Stimulated activated CD4-positive, alpha-beta T cell treated with anti-CD3 and anti-CD28 coated beads, TNF-alpha, amount 100 ng/mL, for 4 hours (primary cell): ENCODE results near the gene C11orf98.
"Not testable (repeated sequence)": the region's sequence is repeated elsewhere in the genome, so short reads cannot be mapped to it uniquely, and the experiment has no call there.

Experiments used
- DNase-seq, 3 experiments: peaks; one replicate each; pipeline ENCODE4 v3.0.0-alpha.2; 2020; ENCODE audit warnings: low read depth in 3 of 3

The C11orf98 gene

DNA sequence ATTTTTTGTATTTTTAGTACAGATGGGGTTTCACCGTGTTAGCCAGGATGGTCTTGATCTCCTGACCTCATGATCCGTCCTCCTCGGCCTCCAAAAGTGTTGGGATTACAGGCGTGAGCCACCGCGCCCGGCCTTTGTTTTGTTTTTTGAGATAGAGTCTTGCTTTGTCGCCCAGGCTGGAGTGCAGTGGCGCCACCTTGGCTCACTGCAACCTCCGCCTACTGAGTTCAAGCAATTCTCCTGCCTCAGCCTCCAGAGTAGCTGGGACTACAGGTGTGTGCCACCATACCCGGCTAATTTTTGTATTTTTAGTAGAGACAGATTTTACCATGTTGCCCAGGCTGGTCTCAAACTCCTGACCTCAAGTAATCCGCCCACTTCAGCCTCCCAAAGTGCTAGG, 14.7 kb downstream of the C11orf98 start:
- DNase-seq = not testable (repeated sequence)

DNA sequence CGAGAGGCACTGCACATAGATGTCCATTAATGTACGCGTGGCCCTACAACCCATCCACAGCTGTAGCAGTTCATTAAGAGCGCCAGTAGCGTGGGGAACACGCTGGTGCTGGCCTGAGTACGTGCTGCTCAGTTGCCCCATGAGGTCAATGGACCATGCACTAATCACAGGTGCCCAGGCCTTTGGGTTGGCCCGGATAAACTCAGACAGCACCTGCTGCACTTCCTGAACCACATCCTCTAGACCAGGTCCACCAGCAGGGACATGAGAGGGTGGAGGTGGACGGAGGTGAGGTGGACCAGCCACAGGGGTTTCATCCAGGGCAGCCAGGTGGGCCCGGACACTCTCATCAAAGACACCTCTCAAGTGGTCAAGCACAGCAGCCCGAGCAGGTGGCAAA, 15.5 kb downstream of the C11orf98 start:
- no peak for DNase-seq

DNA sequence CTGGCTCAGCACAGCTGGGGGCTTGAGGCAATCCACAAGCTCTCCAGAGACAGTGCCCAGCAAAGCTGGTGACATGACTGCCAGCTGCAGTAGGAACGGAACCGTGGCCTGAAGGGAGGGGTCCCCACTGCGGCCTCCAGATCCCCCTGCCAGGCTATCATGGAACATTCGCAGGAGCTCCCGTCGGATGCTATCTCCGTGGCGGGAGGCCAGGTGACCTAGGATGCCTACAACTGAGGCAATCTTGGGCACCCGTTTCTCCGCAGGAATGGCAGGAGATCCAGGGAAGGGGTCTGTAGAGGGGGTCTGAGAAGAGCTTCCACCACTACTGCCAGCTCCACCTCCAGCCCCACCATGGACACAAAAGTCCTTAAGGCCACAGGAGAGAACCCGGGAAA, 16.0 kb downstream of the C11orf98 start:
- DNase-seq = no peak

DNA sequence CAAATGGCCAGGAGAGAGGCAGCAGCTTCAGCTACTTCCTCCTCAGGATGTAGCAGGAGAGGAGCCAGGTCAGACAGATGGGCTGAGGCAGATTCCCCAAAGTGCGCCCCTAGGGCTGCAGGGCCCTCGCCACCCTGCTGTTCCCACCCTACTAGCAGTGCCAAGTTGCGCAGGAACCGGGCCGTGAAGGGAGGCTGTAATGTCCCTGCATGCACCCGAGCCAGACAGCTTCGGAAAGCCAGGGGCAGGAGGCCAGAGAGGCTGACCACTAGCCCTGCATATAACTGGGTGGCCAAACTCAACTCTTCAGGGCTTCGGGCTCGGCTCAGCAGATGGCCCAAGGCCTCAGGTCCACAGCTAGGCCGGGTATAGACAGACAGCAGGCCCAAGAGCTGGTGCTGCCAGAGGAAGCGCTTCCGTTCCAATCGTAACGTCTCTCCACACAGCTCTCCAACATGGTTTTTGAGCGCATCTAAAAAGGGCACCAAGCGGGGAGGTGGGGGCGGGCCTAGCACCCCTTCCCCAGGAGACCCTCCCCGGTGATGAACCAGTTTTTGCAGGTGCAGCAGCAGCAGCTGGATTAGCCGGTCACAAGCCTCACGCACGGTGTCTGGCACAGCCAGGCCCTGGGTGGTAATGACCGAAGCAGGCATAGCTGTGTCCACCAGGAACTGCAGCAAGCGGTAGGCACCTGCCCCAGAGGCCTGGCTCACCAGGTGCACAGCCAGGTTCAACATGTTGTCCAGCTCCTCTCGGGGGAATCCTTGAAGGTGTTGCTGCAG, 16.6 kb downstream of the C11orf98 start:
- DNase-seq = no peak

DNA sequence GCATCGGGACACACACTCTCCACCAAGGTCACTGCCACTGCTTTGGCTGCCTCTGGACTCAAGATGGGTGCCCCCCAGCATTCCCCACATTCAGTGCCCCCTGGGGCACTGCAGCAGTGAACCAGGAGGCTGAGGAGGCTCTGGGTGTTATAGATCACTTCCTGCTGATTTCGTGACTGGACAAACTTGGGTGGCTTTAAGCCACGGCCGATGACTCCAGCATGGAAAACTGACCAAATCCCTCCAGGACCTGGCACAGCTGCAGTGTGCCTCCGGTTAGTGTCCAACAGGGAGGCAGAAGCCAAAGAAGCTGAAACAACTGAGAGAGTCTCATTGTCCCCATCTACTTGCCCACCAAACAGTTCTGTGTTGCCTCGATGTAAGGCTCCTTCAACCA, 17.4 kb downstream of the C11orf98 start:
- no peak for DNase-seq

DNA sequence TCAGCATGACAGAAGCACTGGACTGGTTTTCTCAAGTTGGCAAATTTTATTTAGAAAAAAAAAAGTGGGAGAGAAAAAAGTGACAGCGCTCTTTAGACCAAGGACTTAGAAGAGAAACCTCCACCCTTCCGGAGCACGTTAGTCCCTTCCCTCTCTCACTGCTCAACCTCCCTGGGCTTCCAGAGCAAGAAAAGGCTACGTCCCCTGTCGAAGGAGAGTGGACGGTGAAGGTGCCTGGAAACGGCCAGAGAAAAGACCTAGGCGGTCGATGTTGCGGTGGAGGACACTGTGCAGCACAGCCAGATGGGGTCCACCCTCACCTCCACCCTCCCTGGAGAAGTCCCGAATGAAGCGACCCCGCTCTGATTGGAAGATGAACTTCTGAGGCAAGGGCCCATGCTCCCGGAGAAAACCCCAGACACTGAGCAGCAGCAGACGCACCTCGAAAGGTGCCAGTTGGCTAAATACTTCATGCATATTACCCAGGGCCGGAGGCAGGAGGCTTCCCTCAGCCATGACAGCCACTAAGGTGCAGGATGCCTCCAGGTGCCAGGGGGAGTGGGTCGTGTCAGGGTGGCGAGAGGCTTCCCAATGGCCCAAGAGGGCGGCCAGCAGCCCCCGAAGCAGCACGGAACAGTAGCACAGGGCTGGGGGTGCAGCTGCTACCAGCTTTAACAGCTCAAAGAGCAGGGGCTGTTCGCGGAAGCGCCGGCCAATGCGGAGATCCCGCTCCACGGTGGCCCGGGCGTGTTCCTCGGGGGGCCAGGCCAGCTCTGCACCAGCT, 18.0 kb downstream of the C11orf98 start:
- DNase-seq = no peak

DNA sequence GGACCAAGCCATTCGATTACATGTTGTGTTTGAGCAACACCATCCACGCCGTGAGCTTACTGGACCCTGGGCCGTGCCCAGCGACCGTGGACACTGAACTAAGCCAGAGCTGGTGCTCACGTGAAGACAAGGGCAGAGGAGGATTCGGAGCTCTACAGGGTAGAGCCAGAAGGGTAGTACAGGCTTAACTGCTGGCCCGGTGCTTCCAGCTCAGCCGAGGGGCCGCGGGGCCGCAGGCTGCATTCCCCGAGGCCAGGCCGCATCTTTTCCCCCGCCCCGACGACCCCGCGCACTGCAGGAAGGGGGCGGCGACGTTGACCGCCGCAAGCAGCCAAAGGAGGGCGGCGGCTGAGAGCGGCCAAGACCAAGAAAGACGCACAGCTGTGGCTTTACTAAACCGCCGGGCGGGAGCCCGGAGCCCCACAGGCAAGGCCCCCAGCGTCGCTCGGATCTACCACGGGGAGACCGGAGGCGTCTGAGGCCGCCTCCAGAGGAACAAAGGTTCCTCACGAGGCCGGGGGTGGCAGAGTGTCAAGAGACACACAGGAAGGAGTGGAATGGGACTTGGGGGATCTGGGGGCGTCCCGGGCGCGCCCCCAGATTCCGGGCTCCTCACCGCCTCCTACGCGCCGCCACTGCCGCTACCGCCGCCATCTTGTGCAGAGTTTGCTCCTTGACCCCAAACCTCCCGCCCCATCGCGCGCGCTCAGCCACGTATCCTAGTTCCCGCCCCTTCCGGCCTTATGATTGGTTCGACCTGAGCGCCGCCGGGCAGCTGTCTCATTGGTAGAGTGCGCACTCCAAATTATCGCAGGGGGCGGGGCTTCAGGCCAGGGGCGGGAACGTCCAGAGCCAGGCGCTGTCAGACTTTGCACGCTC, 18.8 kb downstream of the C11orf98 start, which contains the start of gene GANAB:
Gene GANAB, minus strand, starts transcription at position 668 of the 879 bp plus-strand sequence. Its CDS starts 14 bp downstream, at position 654.
- peak; percentile 98 to 99 (median 99) for DNase-seq

DNA sequence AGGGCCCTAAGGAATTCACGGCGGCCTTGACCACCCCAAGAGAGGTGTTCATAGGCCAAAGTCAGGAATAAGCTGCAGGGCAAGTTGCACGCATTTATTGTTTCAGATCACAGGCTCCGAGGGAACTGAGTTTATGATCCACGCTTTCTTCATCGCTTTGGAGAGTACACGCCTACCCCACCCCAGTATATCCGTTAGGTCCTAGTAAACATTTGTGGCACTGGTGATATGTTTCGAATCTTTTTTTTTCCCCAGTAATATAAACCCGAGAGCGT, 19.4 kb downstream of the C11orf98 start:
- no peak for DNase-seq

DNA sequence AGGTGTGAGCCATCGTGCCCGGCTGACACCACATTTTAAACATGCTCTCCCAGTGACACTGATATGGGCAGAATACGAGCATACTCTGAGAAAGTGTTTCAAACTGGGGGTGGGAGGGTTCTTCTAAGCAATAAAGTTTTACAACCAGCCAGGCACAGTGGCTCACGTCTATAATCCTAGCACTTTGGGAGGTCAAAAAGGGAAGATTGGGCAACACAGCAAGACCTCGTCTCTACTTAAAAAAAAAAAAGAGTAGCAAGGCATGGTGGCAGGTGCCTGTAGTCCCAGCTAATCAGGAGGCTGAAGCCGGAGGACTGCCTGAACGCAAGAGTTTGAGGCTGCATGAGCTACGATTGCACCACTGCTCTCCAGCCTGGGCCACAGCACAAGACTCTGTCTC, 20.8 kb downstream of the C11orf98 start:
- DNase-seq = no peak

DNA sequence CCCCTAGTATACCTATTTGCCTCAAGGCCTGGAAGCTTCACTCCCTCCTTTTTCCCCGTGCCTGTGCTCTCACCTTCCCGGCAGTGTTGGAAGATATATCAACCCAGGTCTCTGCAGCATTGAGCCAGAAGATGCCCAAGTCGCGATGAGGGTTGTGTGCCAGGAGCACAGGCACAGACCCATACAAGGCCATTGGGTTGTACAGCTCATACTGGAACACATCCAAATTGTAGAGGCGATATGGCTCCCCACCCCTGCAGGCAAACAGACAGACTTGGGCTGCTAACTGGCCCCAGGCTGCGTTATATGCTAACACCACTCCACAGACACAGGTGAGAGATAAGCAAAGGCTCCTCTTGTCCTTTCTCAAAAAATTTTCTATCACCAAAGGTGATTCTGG, 32.5 kb downstream of the C11orf98 start:
- no peak for DNase-seq

DNA sequence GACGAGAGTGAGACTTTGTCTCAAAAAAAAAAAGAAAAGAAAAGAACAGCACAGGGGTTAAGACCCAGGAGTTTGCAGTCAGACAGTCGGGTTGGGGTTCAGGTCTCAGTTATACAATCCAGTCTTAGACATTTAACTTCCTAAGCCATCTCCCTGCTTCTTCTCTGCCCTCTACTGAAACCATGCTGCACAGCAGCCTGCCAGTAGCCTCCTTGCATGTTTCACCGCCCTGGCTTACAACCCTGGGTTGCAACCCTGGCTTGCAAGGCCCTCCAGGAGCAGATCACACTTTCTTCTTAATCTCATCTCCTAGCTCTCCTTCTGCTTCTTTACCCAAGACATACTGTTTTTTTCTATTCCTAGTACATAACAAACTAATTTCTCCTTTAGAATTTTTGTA, 37.3 kb downstream of the C11orf98 start:
- DNase-seq = no peak

DNA sequence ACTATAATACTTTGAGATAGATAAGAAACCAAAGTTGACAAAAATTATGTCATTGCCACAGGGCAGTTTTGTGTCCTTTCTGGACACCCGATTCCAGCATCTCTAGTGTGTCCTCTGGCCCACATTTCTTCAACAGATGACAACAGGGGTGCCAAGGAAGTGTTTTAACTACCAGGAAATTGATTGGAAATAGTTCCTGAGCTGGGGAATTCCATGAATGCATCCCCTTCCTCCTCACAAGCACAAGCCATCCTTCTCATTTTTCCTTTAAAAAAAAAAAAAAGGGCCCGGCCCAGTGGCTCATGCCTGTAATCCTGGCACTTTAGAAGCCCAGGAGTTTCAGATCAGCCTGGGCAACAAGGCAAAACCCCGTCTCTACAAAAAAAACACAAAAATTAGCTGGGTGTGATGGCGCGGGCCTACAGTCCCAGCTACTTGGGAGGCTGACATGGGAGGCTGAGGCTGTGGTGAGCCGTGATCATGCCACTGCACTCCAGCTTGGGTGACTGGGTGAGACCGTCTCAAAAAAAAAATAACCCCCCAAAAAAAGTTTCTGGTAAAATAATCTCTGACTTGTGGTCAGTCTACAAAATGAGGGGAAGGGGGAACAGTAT, 42.4 kb downstream of the C11orf98 start:
- no peak for DNase-seq

DNA sequence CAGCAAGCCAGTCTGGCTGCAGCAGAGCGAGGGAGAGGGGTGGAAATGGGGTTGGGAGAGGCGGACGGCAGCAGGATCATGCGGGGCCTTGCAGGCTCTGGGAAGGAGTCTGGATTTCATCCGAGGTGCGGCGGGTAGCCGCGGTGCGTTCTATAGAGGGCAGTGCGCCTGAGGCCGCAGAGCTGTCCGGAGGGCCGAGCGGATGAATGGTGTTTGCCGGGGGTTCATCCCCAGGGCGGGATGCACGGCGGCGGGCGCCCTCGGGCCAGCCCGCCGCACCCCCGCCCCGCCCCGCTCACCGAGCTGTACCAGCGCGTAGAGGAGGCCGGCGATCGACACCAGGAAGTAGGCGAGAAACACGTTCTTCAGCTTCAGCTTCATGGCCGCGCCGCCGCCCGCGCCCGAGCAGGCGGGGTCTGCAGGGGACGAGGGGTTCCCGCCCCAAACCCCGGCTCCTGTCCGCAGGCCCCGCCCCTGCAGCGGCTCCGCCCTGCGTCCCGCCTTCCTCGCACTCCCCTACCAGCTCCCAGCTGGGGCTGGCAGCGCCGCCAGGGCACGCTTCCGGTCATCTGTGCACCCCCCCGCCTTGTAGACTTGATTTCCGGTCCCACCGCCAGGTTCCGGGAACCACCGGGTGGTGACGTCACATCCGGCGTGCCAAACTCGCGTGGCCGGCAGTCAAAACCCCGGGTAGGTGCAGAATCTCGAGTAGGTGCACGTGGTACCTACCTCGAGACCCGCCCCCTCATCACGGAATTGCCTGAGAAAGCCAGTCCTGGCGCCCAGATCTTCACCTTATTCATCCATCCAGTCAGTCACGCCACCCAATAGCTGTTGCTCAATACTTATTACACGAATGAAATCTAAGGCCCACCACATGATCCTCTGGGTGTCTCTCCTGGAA, 43.2 kb downstream of the C11orf98 start, which contains the start of gene B3GAT3:
Gene B3GAT3, minus strand, starts transcription at position 420 of the 904 bp plus-strand sequence. Its CDS starts 39 bp downstream, at position 381.
- peak; percentile 93 to 97 (median 93) for DNase-seq

DNA sequence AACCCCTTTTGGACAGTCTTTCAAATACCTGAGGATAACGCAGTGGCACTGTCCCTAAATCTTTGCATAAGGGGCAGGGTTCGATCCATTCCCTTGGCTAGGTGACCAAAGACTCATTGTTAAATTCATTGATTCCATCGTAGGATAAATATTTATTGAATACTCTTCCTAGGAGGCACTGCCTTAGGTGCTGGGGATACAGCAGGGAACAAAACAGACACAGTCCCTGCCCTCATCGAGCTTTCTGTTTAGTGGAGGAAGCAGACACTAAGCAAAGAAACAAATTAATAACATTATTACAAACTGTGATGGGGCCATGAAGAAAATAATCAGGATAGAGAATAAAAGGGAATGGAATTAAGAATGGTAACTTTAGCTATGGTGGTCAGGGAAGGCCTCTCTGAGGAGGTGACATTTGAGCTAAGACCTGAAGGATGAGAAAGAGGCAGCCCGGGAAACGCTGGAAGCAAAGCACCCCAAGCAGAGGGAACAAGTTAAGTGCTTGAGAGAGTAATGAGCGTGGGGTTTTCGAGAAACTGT, 43.9 kb downstream of the C11orf98 start:
- no peak for DNase-seq

DNA sequence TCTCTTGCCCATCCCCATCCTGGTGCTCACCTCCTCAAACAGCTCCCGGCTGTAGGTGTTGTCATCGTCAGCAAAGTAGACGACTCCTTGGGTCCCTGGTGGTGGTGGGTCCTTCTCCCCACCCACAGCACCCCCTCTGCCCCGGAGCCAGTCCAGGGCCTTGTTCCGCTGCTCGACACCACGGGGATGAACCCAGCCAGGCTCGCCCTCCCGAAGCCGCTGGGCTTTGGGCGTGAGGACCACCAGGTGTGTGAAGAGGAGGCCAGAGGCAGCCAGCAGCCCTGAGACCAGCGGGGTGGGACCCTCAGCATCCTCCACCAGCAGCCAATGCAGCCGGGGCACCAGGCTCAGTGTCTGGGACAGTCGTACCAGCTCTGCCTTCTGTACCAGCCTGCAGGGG, 48.1 kb downstream of the C11orf98 start:
- DNase-seq = not testable (repeated sequence)

DNA sequence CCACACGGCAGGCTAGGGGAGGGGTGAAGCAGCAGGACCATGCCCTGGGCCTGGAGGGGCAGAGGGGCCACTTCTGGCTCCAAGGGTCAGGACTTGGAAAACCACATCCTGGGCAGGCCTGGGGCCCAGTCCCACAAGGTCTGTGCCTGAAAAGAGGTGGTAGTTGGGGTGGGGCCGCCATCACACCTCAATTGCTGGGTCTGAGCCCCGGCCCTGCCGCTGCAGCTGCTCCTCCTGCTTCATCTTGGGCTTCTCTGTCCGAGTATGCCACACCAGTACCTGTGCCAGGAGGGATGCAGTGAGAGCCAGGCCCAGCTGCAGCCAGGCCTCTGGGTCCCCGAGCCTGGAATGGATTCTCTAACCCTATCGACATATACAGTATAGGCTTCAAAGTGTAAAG, 49.5 kb downstream of the C11orf98 start:
- no peak for DNase-seq

DNA sequence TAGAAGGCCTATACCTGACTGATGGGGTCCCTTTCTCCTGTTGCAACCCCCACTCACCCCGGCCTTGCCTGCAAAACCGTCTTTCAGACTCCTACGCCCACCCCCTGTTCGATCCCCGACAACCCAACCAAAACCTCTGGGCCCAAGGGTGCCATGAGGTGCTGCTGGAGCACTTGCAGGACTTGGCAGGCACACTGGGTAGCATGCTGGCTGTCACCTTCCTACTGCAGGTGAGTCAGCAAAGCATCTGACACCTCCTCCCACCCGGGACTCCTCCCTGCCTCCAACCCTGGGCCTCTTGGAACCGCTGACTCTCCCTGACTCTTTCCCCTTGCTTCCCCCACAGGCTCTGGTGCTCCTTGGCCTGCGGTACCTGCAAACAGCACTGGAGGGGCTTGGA, 50.7 kb downstream of the C11orf98 start:
- DNase-seq = peak in 1 of 3 experiments; percentile 32

DNA sequence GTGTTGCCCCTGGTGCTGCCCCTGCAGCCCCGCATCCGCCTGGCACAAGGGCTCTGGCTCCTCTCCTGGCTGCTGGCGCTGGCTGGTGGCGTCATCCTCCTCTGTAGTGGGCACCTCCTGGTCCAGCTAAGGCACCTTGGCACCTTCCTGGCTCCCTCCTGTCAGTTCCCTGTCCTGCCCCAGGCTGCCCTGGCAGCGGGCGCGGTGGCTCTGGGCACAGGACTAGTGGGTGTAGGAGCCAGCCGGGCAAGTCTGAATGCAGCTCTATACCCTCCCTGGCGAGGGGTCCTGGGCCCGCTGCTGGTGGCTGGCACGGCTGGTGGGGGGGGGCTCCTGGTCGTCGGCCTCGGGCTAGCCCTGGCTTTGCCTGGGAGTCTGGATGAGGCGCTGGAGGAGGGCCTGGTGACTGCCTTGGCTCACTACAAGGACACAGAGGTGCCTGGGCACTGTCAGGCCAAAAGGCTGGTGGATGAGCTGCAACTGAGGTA, 51.7 kb downstream of the C11orf98 start:
- no peak for DNase-seq
